CD4-positive, alpha-beta T cell (primary cell): ENCODE data around the gene TMEM203. TPM values are rescaled to one million over a fixed set of nuclear protein-coding genes. Genes with fewer than 3 reads are reported as not detected.

Source experiments
- ATAC-seq: fragments of 200-7000 bp; cut with Tn5 transposase; one replicate; pipeline ENCODE4 v1.10.0; 2022; ENCODE audit warnings: mild to moderate bottlenecking; ENCODE audit not compliant: poor library complexity
- CTCF ChIA-PET: fragments of 350-600 bp; sonication (Branson Sonifier 250); formaldehyde crosslinking; loops from one replicate; lab custom pipeline; 2021; ENCODE audit warnings: antibody characterized with exemption, inconsistent platforms; lab: Charles Lee
- POLR2A ChIA-PET: fragments of 350-600 bp; sonication (Branson Sonifier 250); formaldehyde crosslinking; loops from one replicate; lab custom pipeline; 2021; ENCODE audit warnings: antibody characterized with exemption, inconsistent platforms; lab: Charles Lee
- DNase-seq, 14 experiments: peaks; one replicate each; pipeline ENCODE4 v3.0.0-alpha.2; 2013 to 2020; ENCODE audit warnings: mixed read lengths in 2 of 14
- H3K27ac ChIP-seq, 2 donors: one replicate each; pipeline versions ENCODE4 v1.5.1 to v1.7.0; 2013; ENCODE audit warnings: low read length in 2 of 2, low read depth in 1 of 2, mild to moderate bottlenecking in 1 of 2
- H3K27me3 ChIP-seq, 2 experiments: 1 replicate in 1 of 2; 2 replicates in 1 of 2; pipeline versions ENCODE4 v1.6.1 to v1.7.0; 2013; ENCODE audit warnings: low read length in 2 of 2, control low read depth in 1 of 2, mild to moderate bottlenecking in 1 of 2, moderate library complexity in 1 of 2; ENCODE audit not compliant: insufficient read depth in 2 of 2, control insufficient read depth in 1 of 2
- H3K36me3 ChIP-seq: one replicate; pipeline ENCODE4 v1.6.1; 2013; ENCODE audit warnings: low read length, control low read depth; ENCODE audit not compliant: insufficient read depth
- H3K4me1 ChIP-seq: one replicate; pipeline ENCODE4 v1.6.1; 2013; ENCODE audit warnings: low read length, control low read depth; ENCODE audit not compliant: insufficient read depth
- H3K4me3 ChIP-seq: one replicate; pipeline ENCODE4 v1.5.1; 2013; ENCODE audit warnings: mild to moderate bottlenecking, low read length, moderate library complexity
- H3K9me3 ChIP-seq, 2 experiments: 1 replicate in 1 of 2; 2 replicates in 1 of 2; pipeline versions ENCODE4 v1.6.1 to v1.7.0; 2013; ENCODE audit warnings: low read length in 2 of 2, mild to moderate bottlenecking in 2 of 2, control low read depth in 1 of 2, moderate library complexity in 1 of 2; ENCODE audit not compliant: control insufficient read depth in 1 of 2, insufficient read depth in 1 of 2
- H3K27ac Mint-ChIP-seq: one replicate; pipeline ENCODE4 v1.8.0; 2020; ENCODE audit warnings: mixed read lengths
- H3K27me3 Mint-ChIP-seq: one replicate; pipeline ENCODE4 v1.8.0; 2021; ENCODE audit warnings: mixed read lengths
- H3K36me3 Mint-ChIP-seq: one replicate; pipeline ENCODE4 v1.8.0; 2021; ENCODE audit warnings: low read depth, mixed read lengths
- H3K4me1 Mint-ChIP-seq: one replicate; pipeline ENCODE4 v1.8.0; 2021; ENCODE audit warnings: low read depth, mixed read lengths
- H3K4me3 Mint-ChIP-seq: one replicate; pipeline ENCODE4 v1.8.0; 2020; ENCODE audit warnings: mild to moderate bottlenecking, mixed read lengths
- H3K9me3 Mint-ChIP-seq: one replicate; pipeline ENCODE4 v1.8.0; 2020; ENCODE audit warnings: mixed read lengths
- intact Hi-C, 2 experiments: fragments of 100-400 bp; cut with DNase I in 1 of 2; cut with micrococcal nuclease in 1 of 2; formaldehyde crosslinking; loops; one replicate each; pipeline versions ENCODE4 v1.15.1 to v1.9.0; 2023 to 2025; cut with DNase I, micrococcal nuclease
- total RNA-seq, 174 experiments: library from RNA in 2 of 174; stranded (reverse) in 2 of 174; gene quantifications; one replicate each; pipeline ENCODE4 v1.2.3 and lab custom pipeline; 2021 to 2026
- TF ChIP-seq, protein P1 (sequence below): fragments of 200-600 bp; IDR thresholded peaks from one replicate; pipeline ENCODE4 v1.8.0; 2022; ENCODE audit warnings: antibody characterized with exemption, mild to moderate bottlenecking

The TMEM203 gene
- total RNA-seq, 2 experiments from 2014 or later = 18.2 to 18.7 TPM

GRCh38 chr9:137195525-137196220 lies 9.8 kb downstream of the TMEM203 start:
- ATAC-seq (no peak), DNase-seq (no peak)
- no peak overlapping the region for H3K27ac ChIP-seq
- H3K4me1 ChIP-seq = peaks cover 17% of the 10 kb centered on the region
- CTCF ChIA-PET = no interaction called here
- Mint-ChIP-seq H3K4me3 (peak overlapping the region; percentile 20), H3K36me3 (peaks cover 5% of the 10 kb centered on the region), H3K9me3 (no peaks in the 10 kb centered on the region), H3K27me3 (no peaks in the 10 kb centered on the region), H3K27ac (no peak overlapping the region), H3K4me1 (peaks cover under 1% of the 10 kb centered on the region)
- H3K36me3 ChIP-seq = peaks cover 6% of the 10 kb centered on the region
- no peak overlapping the region for H3K4me3 ChIP-seq
- POLR2A ChIA-PET = no interaction called here
- H3K27me3 ChIP-seq = no peaks in the 10 kb centered on the region
- H3K9me3 ChIP-seq = peaks cover 0 to 6% of the 10 kb centered on the region in 2 experiments
- intact Hi-C loops = no loop called here
- TF ChIP-seq, protein P1, sequence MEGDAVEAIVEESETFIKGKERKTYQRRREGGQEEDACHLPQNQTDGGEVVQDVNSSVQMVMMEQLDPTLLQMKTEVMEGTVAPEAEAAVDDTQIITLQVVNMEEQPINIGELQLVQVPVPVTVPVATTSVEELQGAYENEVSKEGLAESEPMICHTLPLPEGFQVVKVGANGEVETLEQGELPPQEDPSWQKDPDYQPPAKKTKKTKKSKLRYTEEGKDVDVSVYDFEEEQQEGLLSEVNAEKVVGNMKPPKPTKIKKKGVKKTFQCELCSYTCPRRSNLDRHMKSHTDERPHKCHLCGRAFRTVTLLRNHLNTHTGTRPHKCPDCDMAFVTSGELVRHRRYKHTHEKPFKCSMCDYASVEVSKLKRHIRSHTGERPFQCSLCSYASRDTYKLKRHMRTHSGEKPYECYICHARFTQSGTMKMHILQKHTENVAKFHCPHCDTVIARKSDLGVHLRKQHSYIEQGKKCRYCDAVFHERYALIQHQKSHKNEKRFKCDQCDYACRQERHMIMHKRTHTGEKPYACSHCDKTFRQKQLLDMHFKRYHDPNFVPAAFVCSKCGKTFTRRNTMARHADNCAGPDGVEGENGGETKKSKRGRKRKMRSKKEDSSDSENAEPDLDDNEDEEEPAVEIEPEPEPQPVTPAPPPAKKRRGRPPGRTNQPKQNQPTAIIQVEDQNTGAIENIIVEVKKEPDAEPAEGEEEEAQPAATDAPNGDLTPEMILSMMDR = no peak

DNA sequence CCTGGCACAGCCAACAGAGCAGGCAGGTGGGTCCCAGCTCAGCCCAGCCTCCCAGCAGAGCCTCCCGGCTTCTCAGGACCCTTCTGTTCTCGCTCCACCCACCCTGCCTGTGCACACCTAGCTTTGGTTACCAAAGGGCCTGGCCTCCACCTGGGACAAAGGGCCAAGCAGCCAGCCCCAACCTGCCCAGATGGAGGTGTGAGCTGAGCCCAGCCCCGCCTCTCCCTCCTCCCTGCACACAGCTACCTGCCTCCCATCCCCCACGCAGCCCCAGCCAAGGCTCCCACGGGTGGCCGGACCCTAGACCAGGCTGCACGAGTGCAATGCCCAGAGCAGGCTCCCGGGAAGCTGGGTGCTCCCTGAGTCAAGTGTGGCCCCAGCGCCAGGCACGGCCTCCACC lies 10.5 kb downstream of the TMEM203 start:
- ChIA-PET POLR2A (no interaction called here), CTCF (no interaction called here)
- H3K9me3 Mint-ChIP-seq = no peaks in the 10 kb centered on the region
- ATAC-seq = no peak
- H3K36me3 Mint-ChIP-seq = peaks cover 8% of the 10 kb centered on the region
- intact Hi-C loops = no loop called here
- TF ChIP-seq, protein P1 = no peak
- Histone ChIP-seq H3K4me1 (peaks cover 23% of the 10 kb centered on the region), H3K27me3 (no peaks in the 10 kb centered on the region), H3K9me3 (peaks cover 0 to 6% of the 10 kb centered on the region in 2 experiments), H3K4me3 (no peak overlapping the region), H3K27ac (no peak overlapping the region), H3K36me3 (peaks cover 14% of the 10 kb centered on the region)
- H3K27ac Mint-ChIP-seq = no peak overlapping the region
- H3K4me3 Mint-ChIP-seq = peak overlapping the region; percentile 20
- DNase-seq = no peak
- H3K4me1 Mint-ChIP-seq = no peaks in the 10 kb centered on the region
- H3K27me3 Mint-ChIP-seq = no peaks in the 10 kb centered on the region

DNA sequence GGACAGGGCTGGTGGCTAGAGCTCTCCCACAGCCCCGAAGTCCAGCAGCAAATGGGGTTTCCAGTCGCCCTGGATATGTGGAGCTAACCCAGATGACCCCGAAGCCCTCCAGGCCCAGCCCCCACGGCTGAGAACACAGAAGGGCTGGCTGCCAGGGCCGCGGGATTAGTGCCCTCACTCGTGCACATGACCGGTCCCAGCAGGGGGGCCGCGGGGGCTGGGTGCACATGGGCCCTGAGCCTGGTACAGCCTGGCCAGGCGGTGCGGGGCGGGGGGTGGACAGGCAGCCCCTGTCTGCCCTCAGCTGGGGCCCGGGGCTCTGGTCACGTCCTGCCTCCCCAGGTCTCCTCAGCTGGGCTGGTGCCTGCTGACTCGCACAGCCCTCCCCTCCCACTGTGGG lies 11.1 kb downstream of the TMEM203 start:
- ATAC-seq = no peak
- POLR2A ChIA-PET = no interaction called here
- H3K4me1 ChIP-seq = peaks cover 23% of the 10 kb centered on the region
- H3K4me3 ChIP-seq = no peak overlapping the region
- H3K27ac ChIP-seq = no peak overlapping the region
- CTCF ChIA-PET = no interaction called here
- H3K9me3 ChIP-seq = peaks cover 0 to 3% of the 10 kb centered on the region in 2 experiments
- DNase-seq = no peak
- no peaks in the 10 kb centered on the region for H3K27me3 ChIP-seq
- TF ChIP-seq, protein P1 = no peak
- H3K4me3 Mint-ChIP-seq = no peak overlapping the region
- peaks cover 4% of the 10 kb centered on the region for H3K4me1 Mint-ChIP-seq
- H3K36me3 Mint-ChIP-seq = peaks cover 10% of the 10 kb centered on the region
- H3K27me3 Mint-ChIP-seq = no peaks in the 10 kb centered on the region
- intact Hi-C loops = no loop called here
- no peak overlapping the region for H3K27ac Mint-ChIP-seq
- H3K9me3 Mint-ChIP-seq = no peaks in the 10 kb centered on the region
- H3K36me3 ChIP-seq = peaks cover 16% of the 10 kb centered on the region
